GM18907 (cell line): Measurements from ENCODE around the gene ZNF683.
"Not testable (repeated sequence)": the region's sequence is repeated elsewhere in the genome, so short reads cannot be mapped to it uniquely, and the experiment has no call there.

Source experiments
- ATAC-seq: cut with Tn5 transposase; IDR thresholded peaks from one replicate; pipeline ENCODE4 v1.9.1; 2021; ENCODE audit warnings: mild to moderate bottlenecking, moderate library complexity; ENCODE audit not compliant: unreplicated experiment

Gene ZNF683

DNA sequence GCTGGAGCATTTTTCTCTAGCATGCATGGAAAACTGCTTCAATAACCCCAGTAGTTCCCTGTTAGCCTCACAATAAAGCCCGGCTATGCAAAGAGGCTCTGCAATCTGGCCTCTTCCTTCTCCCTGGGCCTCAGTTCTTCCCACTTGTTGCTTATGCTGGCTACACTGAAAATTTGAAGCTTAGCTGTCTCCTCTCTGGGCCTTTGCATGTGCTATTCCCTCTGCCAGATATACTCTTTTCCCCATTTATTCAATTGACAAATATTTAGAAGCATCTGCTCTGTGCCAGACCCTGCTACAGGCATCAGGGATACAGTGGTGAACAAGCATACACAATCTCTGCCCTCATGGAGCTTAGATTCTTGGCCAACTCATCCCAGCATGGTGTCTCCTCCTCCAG lies 33.9 kb downstream of the ZNF683 start:
- no peak for ATAC-seq

DNA sequence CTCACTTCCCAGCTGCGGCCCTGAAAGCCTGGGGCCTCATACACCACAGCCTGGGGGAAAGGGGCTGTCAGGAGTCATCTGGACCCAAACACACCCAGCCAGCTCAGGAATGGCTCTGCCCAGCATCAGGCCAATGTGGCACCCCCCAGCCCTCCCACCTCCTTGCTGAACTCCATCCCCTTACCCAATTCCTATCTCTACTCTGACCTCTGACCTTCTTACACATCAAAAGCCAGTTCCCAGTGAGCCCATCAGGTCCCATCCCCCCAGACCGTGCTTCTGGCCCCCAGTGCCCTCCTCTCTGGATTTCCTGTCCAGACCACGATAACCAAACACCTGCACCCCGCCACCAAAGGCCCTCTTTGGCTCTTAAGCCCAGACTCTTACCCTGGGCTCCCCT lies 34.9 kb downstream of the ZNF683 start:
- no peak for ATAC-seq

DNA sequence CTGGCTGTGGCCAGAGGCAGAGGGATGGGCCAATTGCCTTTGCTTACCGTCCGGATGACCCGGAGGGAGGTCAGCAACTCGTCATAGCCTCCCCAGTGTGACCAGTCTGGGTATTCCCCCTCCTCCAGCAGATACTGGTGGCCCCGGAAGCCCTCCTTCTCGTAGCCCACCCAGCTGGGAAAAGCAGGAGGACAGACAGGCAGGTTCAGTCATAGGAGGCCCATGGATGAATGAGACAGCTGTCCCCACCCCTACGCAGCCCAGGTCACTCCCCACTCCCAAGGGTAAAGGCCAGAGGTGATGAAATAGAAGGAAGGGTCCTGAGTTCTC lies 35.4 kb downstream of the ZNF683 start:
- no peak for ATAC-seq

DNA sequence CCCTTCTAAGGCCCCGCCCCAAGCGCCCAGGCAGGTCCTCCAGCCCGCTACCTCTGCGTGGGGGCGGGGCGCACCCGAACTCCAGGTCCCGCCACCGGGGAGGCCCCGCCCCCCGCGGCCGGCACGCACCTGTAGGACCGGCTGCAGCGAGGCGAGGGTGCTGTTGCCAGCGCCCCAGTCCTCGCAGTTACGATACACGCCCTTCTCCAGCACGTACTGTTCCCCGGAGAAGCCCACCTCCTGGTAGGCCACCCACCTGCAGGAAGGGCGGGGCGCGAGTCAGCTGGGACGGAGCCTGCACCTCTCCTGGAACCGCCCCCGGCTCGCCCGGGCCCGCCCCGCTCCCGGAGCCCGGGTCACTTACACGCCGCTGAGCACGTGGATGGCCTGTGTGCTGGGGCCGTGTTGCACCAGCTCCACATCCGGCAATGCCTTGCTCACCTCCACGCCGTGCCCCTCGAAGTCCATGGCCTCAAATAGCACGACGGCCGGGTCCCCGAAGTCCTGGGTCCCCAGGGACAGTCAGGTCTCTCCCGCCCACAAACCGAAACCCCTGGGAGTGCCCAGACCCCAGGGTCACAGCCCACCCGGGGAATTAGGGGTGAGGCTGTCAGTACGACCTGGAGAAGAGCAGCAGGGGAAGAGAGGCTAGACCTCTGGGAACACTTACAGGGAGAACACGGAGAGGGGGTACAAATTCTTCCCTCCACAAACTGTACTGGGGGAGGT lies 35.9 kb downstream of the ZNF683 start:
- ATAC-seq: peak; percentile 73

DNA sequence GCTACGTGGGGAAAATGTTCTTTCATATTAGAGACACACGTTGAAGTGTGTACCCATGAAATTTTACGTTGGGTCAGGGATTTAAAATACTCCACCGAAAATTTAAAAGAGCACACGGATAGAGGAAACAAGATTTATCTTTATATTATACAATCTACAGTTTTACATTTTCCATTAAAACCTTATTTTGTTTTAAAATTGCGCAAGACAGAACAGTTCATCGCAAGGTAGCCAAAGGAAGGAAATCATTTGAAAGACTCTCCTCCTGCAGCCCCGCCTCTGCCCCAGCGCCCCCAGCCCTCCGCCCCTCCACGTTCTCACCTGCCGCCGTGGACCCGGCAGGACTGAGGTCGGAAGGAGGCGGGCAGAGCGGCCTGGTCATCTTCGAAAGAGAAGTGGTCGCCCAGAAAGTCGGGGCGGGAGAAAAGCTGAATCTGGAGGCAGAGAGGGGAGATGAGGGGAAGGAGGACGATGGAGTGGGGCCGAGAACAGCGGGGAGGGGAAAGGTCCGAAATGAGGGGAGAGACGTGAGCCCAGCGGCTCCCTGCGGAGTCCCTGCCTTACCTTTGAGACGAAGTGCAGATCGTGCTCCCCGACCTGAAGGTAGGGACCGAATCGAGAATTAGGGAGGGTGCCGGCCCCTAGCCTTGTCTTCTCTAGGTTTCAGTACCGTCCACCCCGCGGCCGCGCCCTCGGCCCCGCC lies 36.6 kb downstream of the ZNF683 start:
- no peak for ATAC-seq

DNA sequence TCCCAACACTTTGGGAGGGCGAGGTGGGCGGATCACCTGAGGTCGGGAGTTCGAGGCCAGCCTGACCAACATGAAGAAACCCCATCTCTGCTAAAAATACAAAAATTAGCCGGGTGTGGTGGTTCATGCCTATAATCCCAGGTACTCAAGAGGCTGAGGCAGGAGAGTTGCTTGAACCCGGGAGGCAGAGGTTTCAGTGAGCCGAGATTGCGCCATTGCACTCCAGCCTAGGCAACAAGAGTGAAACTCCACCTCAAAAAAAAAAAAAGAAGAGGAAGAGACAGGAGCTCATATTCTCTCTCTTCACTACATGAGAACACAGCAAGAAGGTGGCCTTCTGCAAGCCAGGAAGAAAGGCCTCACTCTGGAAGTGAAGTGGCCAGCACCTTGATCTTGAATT lies 39.2 kb downstream of the ZNF683 start:
- not testable (repeated sequence) for ATAC-seq

DNA sequence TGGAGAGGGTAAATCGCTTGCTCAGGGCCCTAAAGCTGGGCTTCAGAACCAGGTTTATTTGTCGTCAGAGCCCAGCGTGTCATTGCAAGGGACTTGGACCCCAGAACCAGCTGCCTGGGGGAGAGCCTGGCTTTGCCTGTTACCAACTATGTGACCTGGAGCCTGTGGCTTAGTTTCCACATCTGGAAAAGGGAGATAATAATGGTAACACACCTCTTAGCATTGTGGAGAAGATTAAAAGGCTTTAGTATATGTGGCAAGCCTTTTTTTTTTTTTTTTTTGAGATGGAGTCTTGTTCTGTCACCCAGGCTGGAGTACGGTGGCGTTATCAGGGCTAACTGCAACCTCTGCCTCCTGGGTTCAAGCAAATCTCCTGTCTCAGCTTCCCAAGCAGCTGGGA lies 42.3 kb downstream of the ZNF683 start:
- no peak for ATAC-seq

DNA sequence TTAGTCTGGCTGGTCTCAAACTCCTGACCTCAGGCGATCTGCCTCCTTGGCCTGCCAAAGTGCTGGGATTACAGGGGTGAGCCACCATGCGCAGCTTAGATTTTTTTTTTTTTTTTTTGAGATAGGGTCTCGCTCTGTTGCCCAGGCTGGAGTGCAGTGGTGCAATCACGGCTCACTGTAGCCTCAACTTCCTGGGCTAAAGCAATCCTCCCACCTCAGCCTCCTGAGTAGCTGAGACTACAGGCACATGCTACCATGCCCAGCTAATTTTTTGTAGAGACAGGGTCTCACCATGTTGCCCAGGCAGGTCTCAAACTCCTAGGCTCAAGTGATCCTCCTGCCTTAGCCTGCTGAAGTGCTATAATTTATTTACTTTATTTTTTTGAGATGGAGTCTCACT lies 43.2 kb downstream of the ZNF683 start:
- not testable (repeated sequence) for ATAC-seq

DNA sequence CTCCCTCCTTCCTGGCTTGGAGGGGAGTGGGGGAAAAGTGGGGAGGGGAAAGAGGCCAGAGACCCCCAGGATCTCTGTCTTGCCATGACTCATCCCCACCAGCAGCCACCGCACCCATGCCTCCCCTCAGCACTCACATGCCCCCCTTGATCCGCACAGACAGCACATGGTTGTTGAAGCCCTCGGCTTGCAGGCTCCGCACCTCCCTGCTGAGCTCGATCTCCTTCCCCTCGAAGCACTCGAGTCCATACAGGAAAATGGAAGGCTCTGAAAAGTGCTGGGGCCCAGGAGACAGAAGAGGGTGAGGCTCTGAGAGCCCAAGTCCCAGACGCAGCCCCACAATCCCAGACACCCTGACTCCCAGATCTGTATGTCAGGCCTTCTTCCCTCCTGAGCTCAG lies 44.0 kb downstream of the ZNF683 start:
- ATAC-seq: no peak

DNA sequence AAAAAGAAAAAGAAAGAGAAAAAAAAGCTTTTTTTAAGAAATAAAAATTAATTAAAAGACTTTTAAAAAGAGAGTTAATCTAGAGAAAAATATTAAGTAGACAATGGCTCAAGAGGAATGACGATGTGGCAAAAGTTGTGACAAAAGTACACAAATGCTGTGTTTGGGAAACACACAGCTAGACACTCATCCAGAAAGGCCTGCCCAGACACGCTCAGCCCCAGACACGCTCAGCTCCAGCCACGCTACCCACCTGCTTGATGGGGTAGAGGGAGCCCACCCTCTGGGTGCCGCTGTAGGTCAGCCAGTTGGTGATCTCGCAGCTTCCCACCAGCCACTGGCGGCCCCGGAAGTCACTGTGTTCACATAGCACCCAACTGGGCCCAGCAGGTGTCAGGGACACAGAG lies 44.6 kb downstream of the ZNF683 start:
- no peak for ATAC-seq

DNA sequence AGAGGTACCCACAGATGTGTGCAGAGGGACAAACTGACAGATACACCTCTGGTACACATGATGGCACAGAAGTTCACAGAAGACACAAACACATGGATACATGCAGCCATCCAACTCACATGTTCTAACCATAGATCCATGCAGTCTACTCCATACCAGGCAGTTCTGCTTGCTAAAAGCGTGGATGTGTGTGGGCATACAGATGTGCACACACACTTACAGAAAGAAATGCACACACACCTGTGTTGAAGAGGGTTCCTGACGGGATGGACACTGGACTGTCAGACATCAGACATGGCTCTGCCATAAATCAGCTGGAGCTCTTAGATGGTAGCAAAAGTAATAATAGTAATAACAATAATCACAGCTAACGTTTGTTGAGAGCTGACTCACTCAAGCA lies 48.0 kb downstream of the ZNF683 start:
- no peak for ATAC-seq

DNA sequence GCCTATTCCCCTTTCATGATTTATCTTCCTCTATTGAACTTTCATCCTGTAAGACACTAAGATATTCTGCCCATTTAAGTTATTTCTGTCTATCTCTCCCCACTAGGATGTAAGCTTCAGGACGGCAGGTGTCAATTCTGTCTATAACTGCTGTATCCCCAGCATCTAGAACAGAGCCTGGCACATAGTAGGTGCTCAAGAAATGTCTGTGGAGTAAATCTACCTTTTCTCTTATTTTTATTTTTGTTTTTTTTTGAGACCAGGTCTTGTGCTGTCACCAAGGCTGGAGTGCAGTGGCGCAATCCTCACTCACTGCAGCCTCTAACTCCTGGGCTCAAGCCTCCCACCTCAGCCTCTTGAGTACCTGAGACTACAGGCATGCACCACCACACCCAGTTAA lies 49.2 kb downstream of the ZNF683 start:
- ATAC-seq: no peak

DNA sequence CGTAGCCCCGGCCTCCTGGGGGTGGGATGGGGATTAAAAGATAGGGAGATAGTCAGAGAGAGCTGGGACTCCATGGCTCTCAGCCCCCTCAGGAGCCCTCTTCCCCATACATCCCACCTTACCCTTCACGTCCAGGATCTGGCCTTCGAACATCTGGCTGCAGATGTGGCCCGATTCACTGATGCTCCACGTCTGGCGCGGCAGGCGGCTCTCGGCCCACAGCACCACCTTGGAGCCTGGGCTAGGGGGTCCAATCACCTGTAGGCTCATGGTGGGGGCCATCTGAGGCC lies 50.6 kb downstream of the ZNF683 start:
- ATAC-seq: no peak

DNA sequence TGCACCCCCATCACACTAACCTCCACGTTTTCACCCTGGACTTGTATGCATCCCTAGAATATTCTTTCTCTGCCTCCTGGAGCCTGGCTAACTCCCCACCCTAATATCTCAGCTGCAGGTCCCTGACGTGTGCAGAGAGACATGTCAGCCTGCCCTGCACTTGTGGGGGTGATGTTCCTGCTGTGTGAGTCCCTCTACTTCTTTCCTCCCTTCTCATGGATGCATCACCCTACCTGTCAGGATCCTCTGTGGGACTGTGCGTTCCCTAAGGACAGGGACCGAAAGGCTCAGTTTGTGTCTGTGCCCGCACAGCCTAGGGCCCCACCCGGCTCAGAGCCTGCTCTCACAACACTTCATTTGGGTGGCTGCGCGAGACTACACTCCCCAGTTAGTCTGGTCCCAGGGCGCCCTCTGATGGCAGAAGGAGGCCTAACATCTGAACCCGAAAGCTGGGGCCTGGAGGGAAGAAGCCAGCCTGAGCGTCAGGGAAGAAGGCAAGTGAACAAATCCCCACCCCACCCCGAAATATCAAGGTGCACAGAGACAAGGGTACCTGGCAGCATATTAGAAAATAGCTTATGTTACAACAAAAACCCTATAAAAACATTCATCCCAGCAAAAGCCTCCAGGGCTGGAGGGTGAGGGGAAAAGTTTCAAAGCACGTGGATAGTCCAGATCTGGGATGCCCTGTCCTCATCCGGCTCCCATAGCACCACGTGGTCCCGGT lies 51.1 kb downstream of the ZNF683 start:
- ATAC-seq: peak; percentile 50

DNA sequence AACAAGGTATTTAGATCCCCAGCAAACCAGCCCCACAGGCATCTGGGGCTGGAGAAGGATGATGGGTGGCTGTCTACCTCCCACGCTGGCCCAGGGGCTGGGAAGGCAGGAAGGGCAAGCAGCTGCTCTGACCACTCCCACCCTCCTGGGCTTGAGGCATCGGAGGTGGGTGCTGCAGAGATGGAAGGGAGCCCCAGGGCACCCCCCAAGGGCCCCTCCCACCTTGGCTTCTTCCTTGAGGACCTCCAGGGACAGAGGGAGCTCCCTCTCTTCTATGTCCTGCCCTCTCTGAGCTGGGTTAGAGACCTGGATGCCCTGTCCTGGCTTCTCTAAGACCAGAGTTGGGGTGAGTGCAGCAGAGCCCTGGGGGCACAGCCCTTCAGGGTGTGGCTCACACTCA lies 51.7 kb downstream of the ZNF683 start:
- peak; percentile 1 for ATAC-seq

DNA sequence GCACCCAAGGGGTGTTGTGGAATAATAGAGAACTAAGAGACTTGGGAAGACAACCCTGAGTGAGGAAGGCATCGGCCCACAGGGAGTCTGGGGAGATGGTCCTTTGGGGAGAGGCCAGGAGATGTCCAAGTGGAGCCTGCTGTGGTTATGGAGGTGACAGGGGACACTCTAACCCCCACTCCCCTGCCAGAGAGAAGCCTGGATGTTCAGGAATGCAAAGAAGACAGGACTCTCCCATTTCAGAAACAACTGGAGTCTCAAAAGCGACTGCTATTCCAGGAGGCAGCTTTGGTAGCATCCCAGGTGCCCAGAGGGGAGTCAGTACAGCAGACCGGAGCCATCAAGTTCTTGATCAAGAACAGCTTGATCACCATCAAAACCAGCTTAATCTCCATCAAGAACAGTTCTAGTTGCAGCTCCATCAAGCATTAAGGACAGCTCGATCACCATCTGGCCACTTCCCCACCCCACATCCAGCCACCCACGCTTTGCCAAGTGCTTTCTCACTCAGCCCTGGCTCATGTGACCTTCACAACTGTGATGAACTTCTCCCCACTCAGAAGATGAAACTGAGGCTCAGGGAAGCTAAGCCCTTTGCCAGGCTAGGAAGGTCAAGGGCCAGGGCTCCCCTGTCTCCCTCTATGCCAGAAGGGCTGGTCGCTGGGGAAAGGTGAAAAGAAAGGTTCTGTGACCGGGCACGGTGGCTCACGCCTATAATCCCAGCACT lies 54.0 kb downstream of the ZNF683 start:
- ATAC-seq: no peak

DNA sequence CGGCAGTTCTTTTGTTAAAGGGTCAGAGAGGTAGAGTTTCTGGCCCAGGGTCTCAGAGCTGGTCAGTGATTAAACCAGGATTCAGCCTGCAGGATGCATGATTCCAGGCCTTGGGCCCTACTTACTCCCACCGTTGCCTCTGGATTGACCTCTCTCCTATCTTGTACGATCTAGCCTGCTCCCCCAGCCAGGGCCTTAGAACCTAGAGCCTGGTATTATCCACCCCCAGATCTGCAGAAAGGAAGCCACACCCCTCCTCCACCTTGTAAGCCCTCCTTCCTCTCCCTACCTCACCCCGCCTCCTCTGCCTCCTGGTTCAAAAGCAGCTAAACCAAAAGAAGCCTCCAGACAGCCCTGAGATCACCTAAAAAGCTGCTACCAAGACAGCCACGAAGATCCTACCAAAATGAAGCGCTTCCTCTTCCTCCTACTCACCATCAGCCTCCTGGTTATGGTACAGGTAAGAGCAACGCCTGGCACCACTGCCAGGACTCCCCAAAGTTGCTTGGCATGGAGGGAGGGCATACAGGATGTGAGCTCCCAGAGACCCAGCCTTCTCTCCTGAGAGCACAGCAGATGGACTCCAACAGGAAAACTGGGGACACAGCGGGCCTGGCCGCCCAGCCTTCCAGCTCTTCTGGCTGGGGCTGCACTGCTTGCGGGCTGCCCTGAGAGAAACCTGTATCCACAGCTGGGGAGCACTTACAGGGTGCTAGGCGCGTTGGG lies 54.8 kb downstream of the ZNF683 start, which contains the start of gene CD52:
Gene CD52, plus strand, starts transcription at position 347 of the 726 bp plus-strand sequence. Its CDS starts 60 bp downstream, at position 407.
- no peak for ATAC-seq

DNA sequence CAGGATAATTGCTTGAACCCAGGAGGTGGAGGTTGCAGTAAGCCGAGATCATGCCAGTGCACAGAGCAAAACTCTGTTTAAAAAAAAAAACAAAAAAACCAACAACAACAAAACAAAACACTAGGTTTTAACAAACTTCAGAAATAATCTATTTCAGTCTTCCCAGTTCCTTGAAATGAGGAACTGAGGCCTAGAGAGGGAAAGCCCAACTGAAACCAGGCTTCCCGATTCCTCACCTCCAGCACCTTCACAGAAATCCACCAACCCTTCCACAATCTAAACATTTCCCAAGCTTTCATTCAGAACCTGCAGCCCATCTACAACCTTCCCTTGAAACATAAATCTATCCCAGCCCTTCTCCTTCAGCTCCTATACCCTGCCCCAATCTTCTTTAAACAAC lies 55.4 kb downstream of the ZNF683 start:
- ATAC-seq: no peak

DNA sequence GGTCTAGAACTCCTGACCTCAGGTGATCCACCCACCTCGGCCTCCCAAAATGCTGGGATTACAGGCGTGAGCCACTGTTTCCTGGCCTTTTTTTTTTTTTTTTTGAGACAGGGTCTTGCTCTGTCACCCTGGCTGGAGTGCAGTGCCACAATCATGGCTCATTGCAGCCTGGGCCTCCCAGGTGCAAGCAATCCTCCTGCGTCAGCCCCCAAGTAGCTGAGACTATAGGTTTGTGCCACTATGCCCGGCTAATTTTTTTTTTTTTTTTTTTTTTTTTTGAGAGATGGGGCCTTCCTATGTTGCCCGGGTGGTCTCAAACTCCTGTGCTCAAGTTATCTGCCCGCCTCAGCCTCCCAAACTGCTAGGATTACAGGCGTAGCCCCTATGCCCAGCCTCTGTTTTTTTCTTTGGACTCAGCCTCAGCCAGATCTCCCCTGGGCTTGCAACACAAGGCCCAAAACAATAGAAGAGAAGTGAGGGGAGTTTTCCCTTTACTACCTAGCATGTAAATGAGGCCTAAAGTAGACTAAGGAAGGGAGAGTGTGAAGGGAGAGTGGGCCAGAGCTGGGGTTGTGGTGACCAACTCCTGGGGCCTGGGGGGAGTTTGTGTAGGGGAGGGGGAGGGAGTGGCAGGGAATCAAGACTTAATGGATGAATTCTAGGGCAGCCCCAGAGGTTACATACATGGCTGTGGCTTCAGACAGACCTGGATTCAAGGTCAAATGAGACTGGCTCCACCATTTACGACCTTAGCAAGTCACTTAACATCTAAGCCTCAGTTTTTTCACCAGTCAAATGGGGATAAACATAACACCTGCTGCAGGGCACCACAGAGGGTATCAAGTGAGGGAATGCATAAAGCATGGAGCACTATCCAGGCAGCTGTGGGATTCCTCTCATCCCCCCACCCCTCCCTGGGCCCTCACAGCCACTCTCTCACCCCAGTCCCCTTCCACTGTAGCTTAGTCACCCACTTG lies 56.4 kb downstream of the ZNF683 start:
- no peak for ATAC-seq

DNA sequence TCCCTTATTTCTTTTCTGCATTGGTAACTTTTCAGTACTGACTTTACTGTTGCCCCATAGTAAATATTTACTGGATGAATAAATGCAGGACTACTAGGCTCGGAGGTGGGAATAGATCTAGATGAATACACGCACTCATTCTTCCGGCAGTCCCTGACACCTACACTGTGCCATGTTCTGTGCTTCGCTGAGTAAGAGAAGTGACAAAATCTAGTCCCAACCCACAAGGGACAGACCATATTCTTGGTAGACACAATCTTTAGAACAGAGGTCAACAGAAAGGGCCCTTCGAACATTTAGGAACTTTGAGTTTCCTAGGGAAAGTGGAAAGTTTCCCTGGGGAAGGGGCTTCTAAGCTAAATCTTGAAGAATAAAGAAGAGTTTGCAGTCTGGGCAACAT lies 58.0 kb downstream of the ZNF683 start:
- no peak for ATAC-seq
